Measurements from ENCODE around the gene BOLA1. TPM values are rescaled to one million over a fixed set of nuclear protein-coding genes. Genes with fewer than 3 reads are reported as not detected.

Gene BOLA1
- total and polyA plus RNA-seq, 2 of the 13 experiments (the other 11 are each of a cell fraction or from before 2014, with no cell fraction given): 3.2 to 4.2 TPM

DNA sequence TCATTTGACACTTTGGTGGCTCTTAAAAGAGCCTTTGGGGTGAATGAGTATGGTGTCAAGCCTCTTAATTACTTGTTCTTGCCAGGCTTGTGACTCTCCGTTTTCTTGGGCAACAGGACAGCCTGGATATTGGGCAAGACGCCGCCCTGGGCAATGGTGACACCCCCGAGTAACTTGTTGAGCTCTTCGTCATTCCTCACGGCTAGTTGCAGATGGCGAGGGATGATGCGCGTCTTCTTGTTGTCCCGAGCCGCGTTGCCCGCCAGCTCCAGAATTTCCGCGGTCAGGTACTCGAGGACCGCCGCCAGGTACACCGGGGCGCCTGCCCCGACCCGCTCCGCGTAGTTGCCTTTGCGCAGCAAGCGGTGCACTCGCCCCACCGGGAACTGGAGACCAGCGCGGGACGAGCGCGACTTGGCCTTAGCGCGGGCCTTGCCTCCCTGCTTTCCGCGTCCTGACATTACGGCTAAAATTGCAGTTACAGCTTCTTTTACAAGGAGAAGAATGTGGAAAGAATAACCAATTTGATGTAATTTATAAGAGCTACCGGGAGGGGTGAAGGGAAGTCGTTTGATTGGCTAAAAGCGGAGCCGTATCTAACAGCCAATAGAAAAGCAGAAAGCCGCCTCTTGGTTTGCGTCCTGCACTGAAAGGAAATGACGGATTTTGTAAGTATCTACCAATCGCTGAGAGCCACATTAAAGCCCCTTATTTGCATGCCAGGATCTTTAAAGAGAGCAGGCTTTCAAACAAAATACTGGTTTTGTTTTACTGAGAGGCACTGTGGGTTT lies 11.7 kb upstream of the BOLA1 start (continued):
- TF ChIP-seq, protein P1, sequence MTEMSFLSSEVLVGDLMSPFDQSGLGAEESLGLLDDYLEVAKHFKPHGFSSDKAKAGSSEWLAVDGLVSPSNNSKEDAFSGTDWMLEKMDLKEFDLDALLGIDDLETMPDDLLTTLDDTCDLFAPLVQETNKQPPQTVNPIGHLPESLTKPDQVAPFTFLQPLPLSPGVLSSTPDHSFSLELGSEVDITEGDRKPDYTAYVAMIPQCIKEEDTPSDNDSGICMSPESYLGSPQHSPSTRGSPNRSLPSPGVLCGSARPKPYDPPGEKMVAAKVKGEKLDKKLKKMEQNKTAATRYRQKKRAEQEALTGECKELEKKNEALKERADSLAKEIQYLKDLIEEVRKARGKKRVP (CRISPR knock-in tag; IDR thresholded peaks at IDR 0.05): 0 out of 4 replicates have a peak, but pooled peaks have one; percentile 13 to 20
- TF ChIP-seq, protein P2, sequence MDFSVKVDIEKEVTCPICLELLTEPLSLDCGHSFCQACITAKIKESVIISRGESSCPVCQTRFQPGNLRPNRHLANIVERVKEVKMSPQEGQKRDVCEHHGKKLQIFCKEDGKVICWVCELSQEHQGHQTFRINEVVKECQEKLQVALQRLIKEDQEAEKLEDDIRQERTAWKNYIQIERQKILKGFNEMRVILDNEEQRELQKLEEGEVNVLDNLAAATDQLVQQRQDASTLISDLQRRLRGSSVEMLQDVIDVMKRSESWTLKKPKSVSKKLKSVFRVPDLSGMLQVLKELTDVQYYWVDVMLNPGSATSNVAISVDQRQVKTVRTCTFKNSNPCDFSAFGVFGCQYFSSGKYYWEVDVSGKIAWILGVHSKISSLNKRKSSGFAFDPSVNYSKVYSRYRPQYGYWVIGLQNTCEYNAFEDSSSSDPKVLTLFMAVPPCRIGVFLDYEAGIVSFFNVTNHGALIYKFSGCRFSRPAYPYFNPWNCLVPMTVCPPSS (IDR thresholded peaks at IDR 0.05): no peak
- TF ChIP-seq DNMT1 (CRISPR knock-in tag; IDR thresholded peaks at IDR 0.05) (no peak), FOXO1 (CRISPR knock-in tag; IDR thresholded peaks at IDR 0.05) (0 out of 2 replicates have a peak, but pooled peaks have one; percentile 39), SKI (IDR thresholded peaks at IDR 0.05; ENCODE audit: partially characterized antibody) (no peak), RFXANK (CRISPR knock-in tag; IDR thresholded peaks at IDR 0.05) (no peak), ZNF484 (CRISPR knock-in tag; IDR thresholded peaks at IDR 0.05; ENCODE audit: borderline replicate concordance, low read depth) (no peak), RARA (CRISPR knock-in tag; IDR thresholded peaks at IDR 0.05) (no peak), NRL (CRISPR knock-in tag; IDR thresholded peaks at IDR 0.05; ENCODE audit: borderline replicate concordance) (no peak), KLF11 (CRISPR knock-in tag; IDR thresholded peaks at IDR 0.05) (no peak), ZNF605 (CRISPR knock-in tag; IDR thresholded peaks at IDR 0.05) (no peak; the same call in 1 of the 2 replicates), CEBPG (CRISPR knock-in tag; IDR thresholded peaks at IDR 0.05) (peak; percentile 46), ZNF598 (CRISPR knock-in tag; IDR thresholded peaks at IDR 0.05; ENCODE audit: borderline replicate concordance) (peak; percentile 83; the same call in 1 of the 2 replicates), SAP130 (CRISPR knock-in tag; IDR thresholded peaks at IDR 0.05; ENCODE audit: low read depth) (peak; percentile 66), PAWR (CRISPR knock-in tag; IDR thresholded peaks at IDR 0.05; ENCODE audit: borderline replicate concordance) (no peak), BRD4 (CRISPR knock-in tag; IDR thresholded peaks at IDR 0.05) (no peak), NONO (IDR thresholded peaks at IDR 0.05) (no peak), NONO (CRISPR knock-in tag; conservative IDR thresholded peaks at IDR 0.05) (peak; percentile 48; the same call in 1 of the 2 replicates), ZBTB4 (CRISPR knock-in tag; IDR thresholded peaks at IDR 0.05; ENCODE audit: borderline replicate concordance) (no peak), E2F5 (CRISPR knock-in tag; conservative IDR thresholded peaks at IDR 0.05) (no peak)
- TF ChIP-seq, protein P3, sequence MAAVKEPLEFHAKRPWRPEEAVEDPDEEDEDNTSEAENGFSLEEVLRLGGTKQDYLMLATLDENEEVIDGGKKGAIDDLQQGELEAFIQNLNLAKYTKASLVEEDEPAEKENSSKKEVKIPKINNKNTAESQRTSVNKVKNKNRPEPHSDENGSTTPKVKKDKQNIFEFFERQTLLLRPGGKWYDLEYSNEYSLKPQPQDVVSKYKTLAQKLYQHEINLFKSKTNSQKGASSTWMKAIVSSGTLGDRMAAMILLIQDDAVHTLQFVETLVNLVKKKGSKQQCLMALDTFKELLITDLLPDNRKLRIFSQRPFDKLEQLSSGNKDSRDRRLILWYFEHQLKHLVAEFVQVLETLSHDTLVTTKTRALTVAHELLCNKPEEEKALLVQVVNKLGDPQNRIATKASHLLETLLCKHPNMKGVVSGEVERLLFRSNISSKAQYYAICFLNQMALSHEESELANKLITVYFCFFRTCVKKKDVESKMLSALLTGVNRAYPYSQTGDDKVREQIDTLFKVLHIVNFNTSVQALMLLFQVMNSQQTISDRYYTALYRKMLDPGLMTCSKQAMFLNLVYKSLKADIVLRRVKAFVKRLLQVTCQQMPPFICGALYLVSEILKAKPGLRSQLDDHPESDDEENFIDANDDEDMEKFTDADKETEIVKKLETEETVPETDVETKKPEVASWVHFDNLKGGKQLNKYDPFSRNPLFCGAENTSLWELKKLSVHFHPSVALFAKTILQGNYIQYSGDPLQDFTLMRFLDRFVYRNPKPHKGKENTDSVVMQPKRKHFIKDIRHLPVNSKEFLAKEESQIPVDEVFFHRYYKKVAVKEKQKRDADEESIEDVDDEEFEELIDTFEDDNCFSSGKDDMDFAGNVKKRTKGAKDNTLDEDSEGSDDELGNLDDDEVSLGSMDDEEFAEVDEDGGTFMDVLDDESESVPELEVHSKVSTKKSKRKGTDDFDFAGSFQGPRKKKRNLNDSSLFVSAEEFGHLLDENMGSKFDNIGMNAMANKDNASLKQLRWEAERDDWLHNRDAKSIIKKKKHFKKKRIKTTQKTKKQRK (IDR thresholded peaks at IDR 0.05; ENCODE audit: low read length): no peak

Measured in HepG2 (cell line).